Endothelial cell of umbilical vein (primary cell): ENCODE measurements around the gene ZNF568. TPM values are rescaled to one million over a fixed set of nuclear protein-coding genes. Genes with fewer than 3 reads are reported as not detected.

Experiments used
- BruUV-seq: library from RNA; stranded (reverse); fragments of 400-500 nt; replicated peaks from 2 replicates; lab custom pipeline; 2021; lab: Mats Ljungman, UMichigan
- CTCF ChIA-PET: fragments of 300-600, 350-600 bp; sonication (Branson Sonifier 250); formaldehyde crosslinking; loops from one replicate; lab custom pipeline; 2021; ENCODE audit warnings: antibody characterized with exemption, inconsistent platforms; lab: Charles Lee
- POLR2A ChIA-PET: fragments of 300-600, 350-600 bp; sonication (Branson Sonifier 250); formaldehyde crosslinking; loops from one replicate; lab custom pipeline; 2021; ENCODE audit warnings: antibody characterized with exemption, inconsistent platforms; lab: Charles Lee
- DNase-seq: peaks from one replicate; pipeline ENCODE4 v3.0.0-alpha.2; 2011; ENCODE audit warnings: low read depth, low spot score
- FAIRE-seq: peaks from 2 replicates; lab custom pipeline; 2011; peaks lifted over from hg19 to GRCh38; lab: Jason Lieb, UNC
- H2AFZ ChIP-seq: 2 replicates; pipeline ENCODE4 v1.6.0; 2012; ENCODE audit warnings: low read depth, low read length, control low read depth, inconsistent platforms
- H3K27ac ChIP-seq: 2 replicates; pipeline ENCODE4 v1.5.1; 2011; ENCODE audit warnings: low read depth, mild to moderate bottlenecking, control low read depth, low read length, moderate library complexity; ENCODE audit not compliant: insufficient read depth
- H3K27me3 ChIP-seq, 2 experiments: 2 replicates each; pipeline versions ENCODE4 v1.6.0 to v1.6.1; 2011; ENCODE audit warnings: low read length in 2 of 2, mixed read lengths in 1 of 2; ENCODE audit not compliant: control insufficient read depth in 2 of 2, insufficient read depth in 2 of 2
- H3K36me3 ChIP-seq, 2 experiments: 2 replicates in 1 of 2; 3 replicates in 1 of 2; pipeline ENCODE4 v1.5.1; 2011; ENCODE audit warnings: low read length in 2 of 2, mild to moderate bottlenecking in 1 of 2, moderate library complexity in 1 of 2; ENCODE audit not compliant: control insufficient read depth in 2 of 2, insufficient read depth in 2 of 2; ENCODE audit errors: extremely low read depth in 1 of 2
- H3K4me1 ChIP-seq: 3 replicates; pipeline ENCODE4 v1.5.1; 2011; ENCODE audit warnings: mild to moderate bottlenecking, low read length; ENCODE audit not compliant: control insufficient read depth, insufficient read depth; ENCODE audit errors: extremely low read depth
- H3K4me2 ChIP-seq: 2 replicates; pipeline ENCODE4 v1.6.1; 2011; ENCODE audit warnings: low read length, control low read depth, mixed read lengths; ENCODE audit not compliant: insufficient read depth
- H3K4me3 ChIP-seq, 3 experiments: fragments of 200-600 bp in 1 of 3; sonication (generic), shearing (Covaris generic) in 1 of 3; replicated peaks in 1 of 3; 2 replicates each; pipeline ENCODE4 v1.5.1; 2011 to 2016; ENCODE audit warnings: control low read depth in 3 of 3, low read length in 3 of 3, mild to moderate bottlenecking in 2 of 3, inconsistent platforms in 1 of 3, low read depth in 1 of 3, moderate library complexity in 1 of 3; ENCODE audit not compliant: insufficient read depth in 1 of 3
- H3K79me2 ChIP-seq: 2 replicates; pipeline ENCODE4 v1.6.0; 2012; ENCODE audit warnings: low read length, inconsistent platforms; ENCODE audit not compliant: control insufficient read depth, insufficient read depth
- H3K9ac ChIP-seq: replicated peaks from 2 replicates; pipeline ENCODE3; 2011; ENCODE audit warnings: low read length, control low read depth; ENCODE audit not compliant: insufficient read depth; ENCODE audit errors: extremely low read depth
- H3K9me1 ChIP-seq: replicated peaks from 3 replicates; pipeline ENCODE4 v1.6.0; 2011; ENCODE audit warnings: mild to moderate bottlenecking, low read length; ENCODE audit not compliant: control insufficient read depth, insufficient read depth; ENCODE audit errors: extremely low read depth
- H3K9me3 ChIP-seq: replicated peaks from 2 replicates; pipeline ENCODE4 v1.5.1; 2012; ENCODE audit warnings: low read length, inconsistent platforms; ENCODE audit not compliant: control insufficient read depth, insufficient read depth
- H4K20me1 ChIP-seq: replicated peaks from 2 replicates; pipeline ENCODE3; 2011; ENCODE audit warnings: mild to moderate bottlenecking, low read length; ENCODE audit not compliant: control insufficient read depth, insufficient read depth; ENCODE audit errors: extremely low read depth
- CTCF ChIP-seq, 2 donors: IDR thresholded peaks; 1 replicate in 1 of 2; 2 replicates in 1 of 2; pipeline ENCODE4 v1.5.1; 2011; ENCODE audit warnings: low read length in 2 of 2, mild to moderate bottlenecking in 2 of 2, moderate library complexity in 2 of 2, control low read depth in 1 of 2, inconsistent platforms in 1 of 2, low read depth in 1 of 2; ENCODE audit not compliant: insufficient read depth in 1 of 2; ENCODE audit errors: extremely low read depth in 1 of 2
- EZH2 ChIP-seq: IDR thresholded peaks from 2 replicates; pipeline ENCODE4 v1.6.1; 2012; ENCODE audit warnings: borderline replicate concordance, low read depth, mild to moderate bottlenecking, moderate library complexity, low read length, inconsistent platforms; ENCODE audit not compliant: severe bottlenecking
- FOS ChIP-seq: IDR thresholded peaks from 2 replicates; pipeline ENCODE4 v1.6.1; 2011; ENCODE audit warnings: mild to moderate bottlenecking, low read length, moderate library complexity, borderline replicate concordance; ENCODE audit not compliant: insufficient read depth
- GATA2 ChIP-seq: IDR thresholded peaks from 2 replicates; pipeline ENCODE4 v1.7.0; 2011; ENCODE audit warnings: low read depth, mild to moderate bottlenecking, moderate library complexity, mixed read lengths, low read length; ENCODE audit not compliant: insufficient read length, insufficient read depth
- JUN ChIP-seq: IDR thresholded peaks from 2 replicates; pipeline ENCODE4 v1.6.1; 2011; ENCODE audit warnings: borderline replicate concordance, low read depth; ENCODE audit not compliant: insufficient read length, insufficient read depth
- MAX ChIP-seq: IDR thresholded peaks from 2 replicates; pipeline ENCODE4 v1.6.1; 2011; ENCODE audit not compliant: insufficient read depth, insufficient read length
- MYC ChIP-seq: IDR thresholded peaks from one replicate; pipeline ENCODE4 v1.6.1; 2011; ENCODE audit warnings: mild to moderate bottlenecking, low read depth, low read length
- POLR2A ChIP-seq: IDR thresholded peaks from 2 replicates; pipeline ENCODE4 v1.6.1; 2012; ENCODE audit warnings: low read depth, mild to moderate bottlenecking, control low read depth, low read length
- POLR2AphosphoS5 ChIP-seq: IDR thresholded peaks from 2 replicates; pipeline ENCODE4 v1.6.1; 2012; ENCODE audit warnings: low read depth, mild to moderate bottlenecking, control low read depth, low read length, moderate library complexity; ENCODE audit not compliant: insufficient read depth
- dilution Hi-C: fragments of 300-500 bp; cut with MboI; formaldehyde crosslinking; loops from one replicate; pipeline ENCODE4 v1.15.0; 2019; ENCODE audit warnings: low sequenced_read_pairs; ENCODE audit not compliant: extremely low pct_ligation_motif_present
- intact Hi-C: fragments of 100-400 bp; cut with micrococcal nuclease; formaldehyde crosslinking; loops from one replicate; pipeline ENCODE4 v1.10.0; 2022
- polyA plus RNA-seq, 4 experiments: library from polyadenylated mRNA; depleted of rRNA in 3 of 4; stranded (reverse) in 3 of 4; unstranded in 1 of 4; fragments of >200 nt; gene quantifications; 2 replicates each; pipeline versions ENCODE4 v1.2.1 to v1.2.3, GENCODE V29; 2011 to 2012; ENCODE audit warnings: missing spikeins in 1 of 4
- total RNA-seq: library from RNA; stranded (reverse); gene quantifications from 2 replicates; pipeline ENCODE4 v1.2.3, GENCODE V29; 2021

Gene ZNF568
- total and polyA plus RNA-seq, 2 donors (not counting 3 experiments of a cell fraction or from before 2014, with no cell fraction given) = 3.1 to 6.4 TPM

- H3K79me2 ChIP-seq = no peaks in the 10 kb centered on the region
- no peaks in the 10 kb centered on the region for H3K27me3 ChIP-seq
- H4K20me1 ChIP-seq = no peaks in the 10 kb centered on the region
- intact Hi-C loops (no loop called here), dilution Hi-C loops (no loop called here)
- no peaks in the 10 kb centered on the region for H3K4me1 ChIP-seq
- ChIA-PET POLR2A (no interaction called here), CTCF (no interaction called here)
- no peak overlapping the region for H3K27ac ChIP-seq
- FAIRE-seq = no peak
- no peak overlapping the region for H3K4me2 ChIP-seq
- no TSS peak for BruUV-seq
- TF ChIP-seq CTCF (IDR thresholded peaks at IDR 0.05; ENCODE audit: extremely low read depth in 1 of 2, insufficient read depth in 1 of 2, low read depth in 1 of 2, low read length in 2 of 2) (no peak), GATA2 (no peak), EZH2 (no peak), MYC (no peak), FOS (no peak), POLR2AphosphoS5 (no peak), POLR2A (no peak), JUN (no peak), MAX (no peak)
- no peak overlapping the region for H3K4me3 ChIP-seq
- no peaks in the 10 kb centered on the region for H3K9me1 ChIP-seq
- no peak for DNase-seq
- H3K9ac ChIP-seq = no peak overlapping the region
- no peak overlapping the region for H2AFZ ChIP-seq
- H3K36me3 ChIP-seq = no peaks in the 10 kb centered on the region
- H3K9me3 ChIP-seq = peaks cover 5% of the 10 kb centered on the region
Measured at GRCh38 chr19:37014456-37014855, 98.3 kb downstream of the ZNF568 start.
